ENCODE data around the gene ZP1.

DNA sequence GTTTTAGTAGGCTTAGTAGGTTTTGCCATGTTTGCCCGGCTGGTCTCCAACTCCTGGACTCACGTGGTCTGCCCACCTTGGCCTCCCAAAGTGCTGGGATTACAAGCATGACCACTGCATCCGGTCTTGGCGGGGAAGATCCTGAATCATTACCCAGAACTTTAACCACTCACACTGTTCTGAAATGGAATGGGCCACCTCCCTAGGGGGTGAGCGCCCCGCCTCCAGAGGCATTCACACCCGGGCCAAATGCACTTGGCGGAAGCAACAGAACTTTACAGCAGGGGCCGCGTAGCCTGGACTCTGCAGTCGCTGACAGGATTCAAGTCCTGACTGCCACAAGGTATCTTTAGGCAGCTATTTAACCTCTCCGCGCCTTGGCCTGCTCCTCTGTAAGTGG lies 20.1 kb upstream of the ZP1 start:
- TF ChIP-seq, protein P1, sequence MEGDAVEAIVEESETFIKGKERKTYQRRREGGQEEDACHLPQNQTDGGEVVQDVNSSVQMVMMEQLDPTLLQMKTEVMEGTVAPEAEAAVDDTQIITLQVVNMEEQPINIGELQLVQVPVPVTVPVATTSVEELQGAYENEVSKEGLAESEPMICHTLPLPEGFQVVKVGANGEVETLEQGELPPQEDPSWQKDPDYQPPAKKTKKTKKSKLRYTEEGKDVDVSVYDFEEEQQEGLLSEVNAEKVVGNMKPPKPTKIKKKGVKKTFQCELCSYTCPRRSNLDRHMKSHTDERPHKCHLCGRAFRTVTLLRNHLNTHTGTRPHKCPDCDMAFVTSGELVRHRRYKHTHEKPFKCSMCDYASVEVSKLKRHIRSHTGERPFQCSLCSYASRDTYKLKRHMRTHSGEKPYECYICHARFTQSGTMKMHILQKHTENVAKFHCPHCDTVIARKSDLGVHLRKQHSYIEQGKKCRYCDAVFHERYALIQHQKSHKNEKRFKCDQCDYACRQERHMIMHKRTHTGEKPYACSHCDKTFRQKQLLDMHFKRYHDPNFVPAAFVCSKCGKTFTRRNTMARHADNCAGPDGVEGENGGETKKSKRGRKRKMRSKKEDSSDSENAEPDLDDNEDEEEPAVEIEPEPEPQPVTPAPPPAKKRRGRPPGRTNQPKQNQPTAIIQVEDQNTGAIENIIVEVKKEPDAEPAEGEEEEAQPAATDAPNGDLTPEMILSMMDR (conservative IDR thresholded peaks at IDR 0.05; ENCODE audit: low read depth in 2 of 2), result no peak
- TF ChIP-seq, protein P2, sequence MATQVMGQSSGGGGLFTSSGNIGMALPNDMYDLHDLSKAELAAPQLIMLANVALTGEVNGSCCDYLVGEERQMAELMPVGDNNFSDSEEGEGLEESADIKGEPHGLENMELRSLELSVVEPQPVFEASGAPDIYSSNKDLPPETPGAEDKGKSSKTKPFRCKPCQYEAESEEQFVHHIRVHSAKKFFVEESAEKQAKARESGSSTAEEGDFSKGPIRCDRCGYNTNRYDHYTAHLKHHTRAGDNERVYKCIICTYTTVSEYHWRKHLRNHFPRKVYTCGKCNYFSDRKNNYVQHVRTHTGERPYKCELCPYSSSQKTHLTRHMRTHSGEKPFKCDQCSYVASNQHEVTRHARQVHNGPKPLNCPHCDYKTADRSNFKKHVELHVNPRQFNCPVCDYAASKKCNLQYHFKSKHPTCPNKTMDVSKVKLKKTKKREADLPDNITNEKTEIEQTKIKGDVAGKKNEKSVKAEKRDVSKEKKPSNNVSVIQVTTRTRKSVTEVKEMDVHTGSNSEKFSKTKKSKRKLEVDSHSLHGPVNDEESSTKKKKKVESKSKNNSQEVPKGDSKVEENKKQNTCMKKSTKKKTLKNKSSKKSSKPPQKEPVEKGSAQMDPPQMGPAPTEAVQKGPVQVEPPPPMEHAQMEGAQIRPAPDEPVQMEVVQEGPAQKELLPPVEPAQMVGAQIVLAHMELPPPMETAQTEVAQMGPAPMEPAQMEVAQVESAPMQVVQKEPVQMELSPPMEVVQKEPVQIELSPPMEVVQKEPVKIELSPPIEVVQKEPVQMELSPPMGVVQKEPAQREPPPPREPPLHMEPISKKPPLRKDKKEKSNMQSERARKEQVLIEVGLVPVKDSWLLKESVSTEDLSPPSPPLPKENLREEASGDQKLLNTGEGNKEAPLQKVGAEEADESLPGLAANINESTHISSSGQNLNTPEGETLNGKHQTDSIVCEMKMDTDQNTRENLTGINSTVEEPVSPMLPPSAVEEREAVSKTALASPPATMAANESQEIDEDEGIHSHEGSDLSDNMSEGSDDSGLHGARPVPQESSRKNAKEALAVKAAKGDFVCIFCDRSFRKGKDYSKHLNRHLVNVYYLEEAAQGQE (IDR thresholded peaks at IDR 0.05; ENCODE audit: unreplicated experiment), result no peak
- TF ChIP-seq, protein P3, sequence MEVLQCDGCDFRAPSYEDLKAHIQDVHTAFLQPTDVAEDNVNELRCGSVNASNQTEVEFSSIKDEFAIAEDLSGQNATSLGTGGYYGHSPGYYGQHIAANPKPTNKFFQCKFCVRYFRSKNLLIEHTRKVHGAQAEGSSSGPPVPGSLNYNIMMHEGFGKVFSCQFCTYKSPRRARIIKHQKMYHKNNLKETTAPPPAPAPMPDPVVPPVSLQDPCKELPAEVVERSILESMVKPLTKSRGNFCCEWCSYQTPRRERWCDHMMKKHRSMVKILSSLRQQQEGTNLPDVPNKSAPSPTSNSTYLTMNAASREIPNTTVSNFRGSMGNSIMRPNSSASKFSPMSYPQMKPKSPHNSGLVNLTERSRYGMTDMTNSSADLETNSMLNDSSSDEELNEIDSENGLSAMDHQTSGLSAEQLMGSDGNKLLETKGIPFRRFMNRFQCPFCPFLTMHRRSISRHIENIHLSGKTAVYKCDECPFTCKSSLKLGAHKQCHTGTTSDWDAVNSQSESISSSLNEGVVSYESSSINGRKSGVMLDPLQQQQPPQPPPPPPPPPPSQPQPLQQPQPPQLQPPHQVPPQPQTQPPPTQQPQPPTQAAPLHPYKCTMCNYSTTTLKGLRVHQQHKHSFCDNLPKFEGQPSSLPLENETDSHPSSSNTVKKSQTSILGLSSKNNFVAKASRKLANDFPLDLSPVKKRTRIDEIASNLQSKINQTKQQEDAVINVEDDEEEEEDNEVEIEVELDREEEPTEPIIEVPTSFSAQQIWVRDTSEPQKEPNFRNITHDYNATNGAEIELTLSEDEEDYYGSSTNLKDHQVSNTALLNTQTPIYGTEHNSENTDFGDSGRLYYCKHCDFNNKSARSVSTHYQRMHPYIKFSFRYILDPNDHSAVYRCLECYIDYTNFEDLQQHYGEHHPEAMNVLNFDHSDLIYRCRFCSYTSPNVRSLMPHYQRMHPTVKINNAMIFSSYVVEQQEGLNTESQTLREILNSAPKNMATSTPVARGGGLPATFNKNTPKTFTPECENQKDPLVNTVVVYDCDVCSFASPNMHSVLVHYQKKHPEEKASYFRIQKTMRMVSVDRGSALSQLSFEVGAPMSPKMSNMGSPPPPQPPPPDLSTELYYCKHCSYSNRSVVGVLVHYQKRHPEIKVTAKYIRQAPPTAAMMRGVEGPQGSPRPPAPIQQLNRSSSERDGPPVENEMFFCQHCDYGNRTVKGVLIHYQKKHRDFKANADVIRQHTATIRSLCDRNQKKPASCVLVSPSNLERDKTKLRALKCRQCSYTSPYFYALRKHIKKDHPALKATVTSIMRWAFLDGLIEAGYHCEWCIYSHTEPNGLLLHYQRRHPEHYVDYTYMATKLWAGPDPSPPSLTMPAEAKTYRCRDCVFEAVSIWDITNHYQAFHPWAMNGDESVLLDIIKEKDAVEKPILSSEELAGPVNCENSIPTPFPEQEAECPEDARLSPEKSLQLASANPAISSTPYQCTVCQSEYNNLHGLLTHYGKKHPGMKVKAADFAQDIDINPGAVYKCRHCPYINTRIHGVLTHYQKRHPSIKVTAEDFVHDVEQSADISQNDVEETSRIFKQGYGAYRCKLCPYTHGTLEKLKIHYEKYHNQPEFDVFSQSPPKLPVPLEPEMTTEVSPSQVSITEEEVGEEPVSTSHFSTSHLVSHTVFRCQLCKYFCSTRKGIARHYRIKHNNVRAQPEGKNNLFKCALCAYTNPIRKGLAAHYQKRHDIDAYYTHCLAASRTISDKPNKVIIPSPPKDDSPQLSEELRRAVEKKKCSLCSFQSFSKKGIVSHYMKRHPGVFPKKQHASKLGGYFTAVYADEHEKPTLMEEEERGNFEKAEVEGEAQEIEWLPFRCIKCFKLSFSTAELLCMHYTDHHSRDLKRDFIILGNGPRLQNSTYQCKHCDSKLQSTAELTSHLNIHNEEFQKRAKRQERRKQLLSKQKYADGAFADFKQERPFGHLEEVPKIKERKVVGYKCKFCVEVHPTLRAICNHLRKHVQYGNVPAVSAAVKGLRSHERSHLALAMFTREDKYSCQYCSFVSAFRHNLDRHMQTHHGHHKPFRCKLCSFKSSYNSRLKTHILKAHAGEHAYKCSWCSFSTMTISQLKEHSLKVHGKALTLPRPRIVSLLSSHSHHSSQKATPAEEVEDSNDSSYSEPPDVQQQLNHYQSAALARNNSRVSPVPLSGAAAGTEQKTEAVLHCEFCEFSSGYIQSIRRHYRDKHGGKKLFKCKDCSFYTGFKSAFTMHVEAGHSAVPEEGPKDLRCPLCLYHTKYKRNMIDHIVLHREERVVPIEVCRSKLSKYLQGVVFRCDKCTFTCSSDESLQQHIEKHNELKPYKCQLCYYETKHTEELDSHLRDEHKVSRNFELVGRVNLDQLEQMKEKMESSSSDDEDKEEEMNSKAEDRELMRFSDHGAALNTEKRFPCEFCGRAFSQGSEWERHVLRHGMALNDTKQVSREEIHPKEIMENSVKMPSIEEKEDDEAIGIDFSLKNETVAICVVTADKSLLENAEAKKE (CRISPR knock-in tag; IDR thresholded peaks at IDR 0.05), result no peak
- TF ChIP-seq POLR2AphosphoS5 (IDR thresholded peaks at IDR 0.05; ENCODE audit: low read depth) (no peak), EZH2phosphoT487 (IDR thresholded peaks at IDR 0.05; ENCODE audit: unreplicated experiment) (no peak), EZH2 (IDR thresholded peaks at IDR 0.05; ENCODE audit: low read depth, unreplicated experiment) (no peak)

Measured in GM23338 (cell line).